Peyer's patch (tissue), 4 donors: Measurements from ENCODE around the gene ZNF135. TPM values are rescaled to one million over a fixed set of nuclear protein-coding genes. Genes with fewer than 3 reads are reported as not detected.

Source experiments
- DNase-seq, 3 donors: peaks; one replicate each; pipeline ENCODE4 v3.0.0-alpha.2; 2017 to 2019
- H3K27ac ChIP-seq, 4 donors: fragments of 200-600 bp; sonication (generic); one replicate each; pipeline ENCODE4 v1.5.1; 2016 to 2019
- H3K27me3 ChIP-seq, 2 donors: fragments of 200-600 bp; sonication (generic); one replicate each; pipeline ENCODE4 v1.5.1; 2019
- H3K36me3 ChIP-seq, 3 donors: fragments of 200-600 bp; sonication (generic); one replicate each; pipeline ENCODE4 v1.5.1; 2016 to 2019
- H3K4me1 ChIP-seq, 4 donors: fragments of 200-600 bp; sonication (generic); one replicate each; pipeline ENCODE4 v1.5.1; 2016 to 2019
- H3K4me3 ChIP-seq, 4 donors: fragments of 200-600 bp; sonication (generic); 1 replicate in 3 of 4; 2 replicates in 1 of 4; pipeline ENCODE4 v1.5.1; 2016 to 2019; ENCODE audit warnings: mild to moderate bottlenecking in 1 of 4
- H3K9me3 ChIP-seq, 4 donors: fragments of 200-600 bp; sonication (generic); one replicate each; pipeline ENCODE4 v1.5.1; 2016 to 2019; ENCODE audit warnings: mild to moderate bottlenecking in 1 of 4
- CTCF ChIP-seq, 6 experiments: fragments of 450-650 bp in 4 of 6; fragments of 200-600 bp in 2 of 6; sonication (generic) in 1 of 6; IDR thresholded peaks; one replicate each; pipeline ENCODE4 v1.5.1; 2017 to 2019; ENCODE audit warnings: antibody characterized with exemption in 6 of 6, mild to moderate bottlenecking in 3 of 6, moderate library complexity in 1 of 6
- POLR2A ChIP-seq, 2 donors: fragments of 450-650 bp; IDR thresholded peaks; one replicate each; pipeline ENCODE4 v1.5.1; 2017; ENCODE audit warnings: antibody characterized with exemption in 2 of 2, mild to moderate bottlenecking in 2 of 2, moderate library complexity in 2 of 2
- total RNA-seq, 4 donors: library from RNA; depleted of rRNA; stranded (reverse); fragments of >200 nt; gene quantifications; one replicate each; pipeline ENCODE4 v1.1.0, GENCODE V29; 2016

Gene ZNF135
- total RNA-seq, 4 donors from 2014 or later = 1.2 to 6.6 (median 4.0) TPM

- H3K36me3 ChIP-seq = peaks cover 0 to 42% (median 0%) of the 10 kb centered on the region in 3 donors
- no peak for DNase-seq
- H3K4me3 ChIP-seq = no peak overlapping the region
- no peak overlapping the region for H3K27ac ChIP-seq
- TF ChIP-seq POLR2A (IDR thresholded peaks at IDR 0.05) (no peak), CTCF (IDR thresholded peaks at IDR 0.05) (no peak)
- peaks cover 0 to 84% (median 13%) of the 10 kb centered on the region in 4 donors for H3K9me3 ChIP-seq
- no peaks in the 10 kb centered on the region for H3K27me3 ChIP-seq
- no peaks in the 10 kb centered on the region for H3K4me1 ChIP-seq
Measured at GRCh38 chr19:58086825-58087710, 28.0 kb downstream of the ZNF135 start.

DNA sequence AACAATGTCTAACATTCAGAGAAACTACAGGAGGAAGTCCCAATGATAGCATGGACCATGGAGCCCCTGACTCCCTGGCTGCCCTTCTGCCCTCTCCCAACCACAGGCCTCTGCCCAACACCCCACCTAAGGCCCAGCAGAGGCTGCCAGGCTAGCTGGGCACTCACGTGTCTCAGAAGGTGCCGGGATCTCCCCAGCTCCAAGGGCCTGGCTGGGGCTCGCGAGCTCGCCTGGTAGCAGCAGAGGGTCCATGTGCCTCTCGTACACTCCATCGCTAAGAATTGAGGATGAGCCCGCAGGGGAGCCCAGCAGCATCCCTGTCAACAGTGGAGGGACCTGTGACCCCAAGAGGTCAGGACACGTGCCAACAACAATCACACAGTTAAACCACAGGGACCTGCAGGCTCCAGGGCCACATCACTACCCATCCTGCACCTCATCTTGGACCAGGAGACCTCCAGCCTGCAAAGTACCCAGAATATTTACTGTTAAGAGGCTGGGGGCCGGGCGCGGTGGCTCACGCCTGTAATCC, 29.5 kb downstream of the ZNF135 start:
- H3K4me3 ChIP-seq = no peak overlapping the region
- no peak for TF ChIP-seq POLR2A (IDR thresholded peaks at IDR 0.05)
- H3K36me3 ChIP-seq = peaks cover 0 to 42% (median 0%) of the 10 kb centered on the region in 3 donors
- H3K27me3 ChIP-seq = no peaks in the 10 kb centered on the region
- no peak overlapping the region for H3K27ac ChIP-seq
- DNase-seq = no peak
- H3K4me1 ChIP-seq = no peaks in the 10 kb centered on the region
- peaks cover 0 to 78% (median 8%) of the 10 kb centered on the region in 4 donors for H3K9me3 ChIP-seq

- H3K36me3 ChIP-seq = peaks cover 0 to 32% (median 0%) of the 10 kb centered on the region in 3 donors
- no peak overlapping the region for H3K4me3 ChIP-seq
- DNase-seq = no peak
- peaks cover 0 to 72% (median 5%) of the 10 kb centered on the region in 4 donors for H3K9me3 ChIP-seq
- TF ChIP-seq POLR2A (IDR thresholded peaks at IDR 0.05) (no peak), CTCF (IDR thresholded peaks at IDR 0.05) (no peak)
- no peak overlapping the region for H3K27ac ChIP-seq
- H3K27me3 ChIP-seq = no peaks in the 10 kb centered on the region
- no peaks in the 10 kb centered on the region for H3K4me1 ChIP-seq
Measured at GRCh38 chr19:58089846-58090245, 30.8 kb downstream of the ZNF135 start.

DNA sequence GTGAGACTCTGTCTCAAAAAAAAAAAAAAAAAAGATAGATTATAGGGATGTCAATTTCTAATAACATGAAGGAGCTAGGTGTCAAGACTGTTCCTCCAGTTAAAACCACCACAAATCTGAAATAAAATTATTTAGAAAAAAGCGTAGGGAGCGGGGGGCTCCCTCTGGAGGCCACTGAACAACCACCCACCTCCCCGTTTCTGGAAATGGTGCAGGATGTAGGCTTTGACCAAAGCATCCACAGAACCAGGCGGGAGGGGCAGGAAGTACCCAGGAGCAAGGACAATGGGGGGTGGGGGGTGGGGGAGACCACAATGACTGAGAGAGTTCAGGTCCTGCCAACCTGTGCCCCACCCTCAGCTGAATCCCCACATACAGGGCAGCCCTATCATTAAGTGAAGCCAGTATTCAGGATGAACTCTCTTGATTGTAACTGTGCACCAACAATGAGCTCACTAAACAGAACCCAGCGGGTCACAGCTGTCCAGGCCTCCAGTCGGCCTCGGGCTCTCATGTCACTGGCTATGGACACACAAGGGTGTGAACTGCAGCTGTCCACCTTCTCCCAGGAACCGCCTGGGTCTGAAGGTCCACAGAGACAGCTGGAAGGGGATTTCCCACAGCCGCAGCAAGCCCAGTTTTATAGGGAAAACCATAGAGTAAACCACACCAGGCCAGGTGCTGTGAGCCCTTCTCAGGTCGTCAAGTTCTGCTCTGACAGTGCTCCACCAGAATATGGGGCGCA, 32.3 kb downstream of the ZNF135 start:
- TF ChIP-seq CTCF (IDR thresholded peaks at IDR 0.05) (no peak), POLR2A (IDR thresholded peaks at IDR 0.05) (no peak)
- Histone ChIP-seq H3K27ac (no peak overlapping the region), H3K36me3 (peaks cover 0 to 16% (median 0%) of the 10 kb centered on the region in 3 donors), H3K27me3 (no peaks in the 10 kb centered on the region), H3K4me3 (no peak overlapping the region), H3K4me1 (no peaks in the 10 kb centered on the region), H3K9me3 (peaks cover 0 to 69% (median 1%) of the 10 kb centered on the region in 4 donors)
- no peak for DNase-seq

DNA sequence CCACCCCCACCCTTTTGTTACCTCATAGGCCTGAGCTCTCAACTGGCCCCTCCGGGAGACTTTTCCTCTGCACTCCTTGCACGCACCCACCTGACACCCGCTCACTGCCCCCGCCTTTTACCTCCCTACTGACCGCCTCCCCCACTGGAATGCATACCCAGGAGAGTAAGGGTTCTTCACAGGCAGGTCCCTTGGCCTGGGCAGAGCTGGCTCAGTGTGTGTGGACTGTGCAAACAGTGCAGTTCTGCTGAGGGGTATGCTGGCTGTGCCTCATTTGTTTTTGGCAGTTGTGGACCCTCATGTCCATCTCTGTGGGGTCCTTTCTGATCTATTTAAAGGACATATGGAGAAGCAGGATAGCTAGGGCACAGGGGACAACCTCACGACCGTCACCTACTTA, 34.0 kb downstream of the ZNF135 start:
- Histone ChIP-seq H3K36me3 (peaks cover 0 to 5% (median 0%) of the 10 kb centered on the region in 3 donors), H3K27ac (no peak overlapping the region), H3K9me3 (peaks cover 0 to 53% (median 2%) of the 10 kb centered on the region in 4 donors), H3K4me3 (no peak overlapping the region), H3K27me3 (no peaks in the 10 kb centered on the region), H3K4me1 (peaks cover 0 to 3% (median 0%) of the 10 kb centered on the region in 4 donors)
- TF ChIP-seq POLR2A (IDR thresholded peaks at IDR 0.05) (no peak), CTCF (IDR thresholded peaks at IDR 0.05) (no peak)
- no peak for DNase-seq
